Activated B cell treated with CpG ODN at 0.5 μM for 24 hours (primary cell): ENCODE data around the gene ZNF394. TPM values are rescaled to one million over a fixed set of nuclear protein-coding genes. Genes with fewer than 3 reads are reported as not detected.

Source experiments
- ATAC-seq: fragments of 200-7000 bp; cut with Tn5 transposase; one replicate; pipeline ENCODE4 v1.10.0; 2021; ENCODE audit warnings: low read depth, mild to moderate bottlenecking, moderate library complexity
- CTCF ChIA-PET: fragments of 350-600 bp; sonication (Branson Sonifier 250); formaldehyde crosslinking; loops from one replicate; lab custom pipeline; 2021; ENCODE audit warnings: antibody characterized with exemption; lab: Charles Lee
- POLR2A ChIA-PET: fragments of 350-600 bp; sonication (Branson Sonifier 250); formaldehyde crosslinking; loops from one replicate; lab custom pipeline; 2021; ENCODE audit warnings: antibody characterized with exemption; lab: Charles Lee
- DNase-seq: peaks from one replicate; pipeline ENCODE4 v3.0.0; 2022
- H3K27ac Mint-ChIP-seq: one replicate; pipeline ENCODE4 v1.8.0; 2020; ENCODE audit warnings: mixed read lengths
- H3K27me3 Mint-ChIP-seq: one replicate; pipeline ENCODE4 v1.8.0; 2021; ENCODE audit warnings: mixed read lengths
- H3K36me3 Mint-ChIP-seq: one replicate; pipeline ENCODE4 v1.8.0; 2021; ENCODE audit warnings: low read depth, mixed read lengths
- H3K4me1 Mint-ChIP-seq: one replicate; pipeline ENCODE4 v1.8.0; 2021; ENCODE audit warnings: mixed read lengths
- H3K4me3 Mint-ChIP-seq: one replicate; pipeline ENCODE4 v1.8.0; 2020; ENCODE audit warnings: mild to moderate bottlenecking, mixed read lengths
- H3K9me3 Mint-ChIP-seq: one replicate; pipeline ENCODE4 v1.8.0; 2020; ENCODE audit warnings: mixed read lengths
- intact Hi-C: fragments of 100-400 bp; cut with micrococcal nuclease; formaldehyde crosslinking; loops from one replicate; pipeline ENCODE4 v1.15.1; 2024
- total RNA-seq: library from RNA; stranded (reverse); gene quantifications from 2 replicates; pipeline ENCODE4 v1.2.3, GENCODE V29; 2022
- TF ChIP-seq, protein P1 (sequence below): fragments of 200-600 bp; IDR thresholded peaks from one replicate; pipeline ENCODE4 v1.8.0; 2022; ENCODE audit warnings: antibody characterized with exemption, mild to moderate bottlenecking

The ZNF394 gene
- total RNA-seq, 1 donor from 2014 or later, result 61.7 TPM

DNA sequence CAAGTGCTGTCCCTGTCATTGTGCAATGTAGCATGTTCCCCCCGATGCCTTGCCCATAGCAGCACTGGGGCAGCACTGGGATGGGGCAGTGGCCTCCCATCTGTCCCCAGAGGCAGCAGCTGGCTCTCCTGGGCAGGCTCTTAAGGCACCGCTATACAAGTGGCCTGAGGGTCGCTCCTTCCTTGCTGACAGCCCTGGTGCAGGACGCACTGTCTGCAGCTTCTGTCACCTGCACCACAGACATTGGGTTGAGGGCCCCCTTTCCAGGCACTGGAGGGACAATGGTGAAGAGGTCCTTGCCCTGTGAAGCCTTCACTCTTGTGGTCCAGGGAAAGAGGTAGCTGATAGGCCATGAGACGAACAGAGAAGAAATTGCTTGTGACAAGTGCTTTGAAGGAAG lies 50.8 kb downstream of the ZNF394 start:
- Mint-ChIP-seq H3K4me3 (no peak overlapping the region), H3K9me3 (no peaks in the 10 kb centered on the region), H3K27me3 (no peaks in the 10 kb centered on the region), H3K27ac (no peak overlapping the region), H3K4me1 (peaks cover 5% of the 10 kb centered on the region), H3K36me3 (peaks cover 80% of the 10 kb centered on the region)
- intact Hi-C loops, result no loop called here
- CTCF ChIA-PET, result interaction anchor here (0.9 kb wide), 1 partner anchor 85 kb away, joined by 3 read pairs; no protein-coding TSS in a partner anchor
- TF ChIP-seq, protein P1, sequence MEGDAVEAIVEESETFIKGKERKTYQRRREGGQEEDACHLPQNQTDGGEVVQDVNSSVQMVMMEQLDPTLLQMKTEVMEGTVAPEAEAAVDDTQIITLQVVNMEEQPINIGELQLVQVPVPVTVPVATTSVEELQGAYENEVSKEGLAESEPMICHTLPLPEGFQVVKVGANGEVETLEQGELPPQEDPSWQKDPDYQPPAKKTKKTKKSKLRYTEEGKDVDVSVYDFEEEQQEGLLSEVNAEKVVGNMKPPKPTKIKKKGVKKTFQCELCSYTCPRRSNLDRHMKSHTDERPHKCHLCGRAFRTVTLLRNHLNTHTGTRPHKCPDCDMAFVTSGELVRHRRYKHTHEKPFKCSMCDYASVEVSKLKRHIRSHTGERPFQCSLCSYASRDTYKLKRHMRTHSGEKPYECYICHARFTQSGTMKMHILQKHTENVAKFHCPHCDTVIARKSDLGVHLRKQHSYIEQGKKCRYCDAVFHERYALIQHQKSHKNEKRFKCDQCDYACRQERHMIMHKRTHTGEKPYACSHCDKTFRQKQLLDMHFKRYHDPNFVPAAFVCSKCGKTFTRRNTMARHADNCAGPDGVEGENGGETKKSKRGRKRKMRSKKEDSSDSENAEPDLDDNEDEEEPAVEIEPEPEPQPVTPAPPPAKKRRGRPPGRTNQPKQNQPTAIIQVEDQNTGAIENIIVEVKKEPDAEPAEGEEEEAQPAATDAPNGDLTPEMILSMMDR, result no peak
- no peak for DNase-seq
- no peak for ATAC-seq
- POLR2A ChIA-PET, result interaction anchor here (0.5 to 0.7 kb wide), 2 partner anchors 15 to 22 kb away, joined by 3 read pairs; no protein-coding TSS in a partner anchor

DNA sequence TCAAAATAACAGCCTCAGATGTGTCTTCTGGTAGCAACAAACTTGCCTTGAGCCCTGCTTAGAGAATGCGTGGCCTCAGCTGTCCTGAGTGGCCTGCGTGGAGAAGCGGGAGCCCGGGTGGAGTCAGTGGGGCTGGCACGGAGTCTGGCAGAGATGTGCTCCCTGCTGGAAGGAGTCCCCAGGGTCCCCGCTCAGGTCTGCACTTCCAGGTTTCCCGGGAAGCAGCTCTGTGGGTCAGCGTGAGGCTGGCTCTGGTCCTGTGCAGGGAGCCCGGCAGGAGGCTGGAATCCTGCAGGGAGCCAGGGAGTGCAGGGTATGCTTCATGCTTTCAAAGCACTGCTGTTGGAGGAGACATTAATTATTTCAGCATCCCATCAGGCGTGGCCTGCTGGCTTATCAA lies 51.2 kb downstream of the ZNF394 start:
- TF ChIP-seq, protein P1, result no peak
- Mint-ChIP-seq H3K9me3 (no peaks in the 10 kb centered on the region), H3K36me3 (peaks cover 79% of the 10 kb centered on the region), H3K27me3 (no peaks in the 10 kb centered on the region), H3K4me3 (no peak overlapping the region), H3K4me1 (peaks cover 7% of the 10 kb centered on the region), H3K27ac (no peak overlapping the region)
- ATAC-seq (no peak), DNase-seq (no peak)
- ChIA-PET CTCF (no interaction called here), POLR2A (interaction anchor here (0.5 kb wide), 1 partner anchor 23 kb away, joined by 3 read pairs; no protein-coding TSS in a partner anchor)
- intact Hi-C loops, result no loop called here

DNA sequence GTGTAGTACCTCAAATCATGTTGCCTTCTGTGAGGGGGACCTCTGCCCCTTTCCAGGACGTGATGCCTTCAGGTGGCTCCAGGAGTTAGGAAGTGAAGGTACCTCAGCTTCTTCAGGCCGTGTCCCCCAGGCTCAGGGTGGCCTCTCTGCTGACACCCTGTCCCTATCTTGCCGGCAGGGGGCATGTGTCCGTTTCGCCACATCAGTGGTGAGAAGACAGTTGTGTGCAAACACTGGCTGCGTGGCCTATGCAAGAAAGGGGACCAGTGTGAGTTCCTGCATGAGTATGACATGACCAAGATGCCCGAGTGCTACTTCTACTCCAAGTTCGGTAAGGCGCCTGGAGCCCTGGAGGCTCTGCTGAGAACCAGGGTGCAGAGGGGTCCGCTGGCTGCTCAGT lies 52.1 kb downstream of the ZNF394 start:
- ATAC-seq, result no peak
- no peak for DNase-seq
- TF ChIP-seq, protein P1, result no peak
- ChIA-PET CTCF (no interaction called here), POLR2A (interaction anchor here (0.7 kb wide), 1 partner anchor 39 kb away, joined by 8 read pairs; the partner anchor contains the start of genes BUD31 and PDAP1)
- intact Hi-C loops, result no loop called here
- H3K4me1 Mint-ChIP-seq, result peaks cover 11% of the 10 kb centered on the region
- H3K27me3 Mint-ChIP-seq, result no peaks in the 10 kb centered on the region
- H3K36me3 Mint-ChIP-seq, result peaks cover 76% of the 10 kb centered on the region
- H3K27ac Mint-ChIP-seq, result no peak overlapping the region
- no peaks in the 10 kb centered on the region for H3K9me3 Mint-ChIP-seq
- H3K4me3 Mint-ChIP-seq, result no peak overlapping the region

DNA sequence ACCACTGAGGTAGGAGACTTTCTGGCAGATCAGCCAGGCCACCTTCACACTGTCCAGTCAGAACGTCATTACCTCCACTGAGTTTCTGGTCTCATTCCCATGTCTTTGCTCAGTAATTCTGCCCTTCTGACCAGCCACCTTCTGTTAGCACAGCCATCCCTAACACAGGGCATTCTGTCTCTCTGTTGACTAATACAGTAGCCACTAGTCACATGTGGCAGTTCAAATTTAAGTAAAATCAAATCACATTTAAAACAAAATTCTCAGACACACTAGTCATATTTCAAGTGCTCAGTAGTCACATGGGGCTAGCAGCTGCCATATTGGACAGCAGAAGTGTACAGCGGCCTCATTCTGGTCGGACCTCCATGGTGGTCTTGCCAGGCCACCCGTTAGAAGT lies 54.0 kb downstream of the ZNF394 start:
- intact Hi-C loops, result no loop called here
- TF ChIP-seq, protein P1, result no peak
- no peak for DNase-seq
- Mint-ChIP-seq H3K36me3 (peaks cover 64% of the 10 kb centered on the region), H3K4me3 (no peak overlapping the region), H3K4me1 (peaks cover 18% of the 10 kb centered on the region), H3K27ac (no peak overlapping the region), H3K27me3 (no peaks in the 10 kb centered on the region), H3K9me3 (no peaks in the 10 kb centered on the region)
- POLR2A ChIA-PET, result interaction anchor here (0.9 kb wide), 1 partner anchor 112 kb away, joined by 3 read pairs; the partner anchor contains the start of gene ZNF655
- ATAC-seq, result no peak
- CTCF ChIA-PET, result no interaction called here

Other genes with a start within 250 kb of the ZNF394 start
- gene MYH16, start 227.4 kb downstream of the ZNF394 start, total RNA-seq, result not detected in 2 replicates
- gene ARPC1A, start 174.4 kb downstream of the ZNF394 start, total RNA-seq, result 47.3 and 51.6 TPM in 2 replicates
- 300 and 312 TPM in 2 replicates for gene ARPC1B, start 125.6 kb downstream of the ZNF394 start, total RNA-seq
- gene PDAP1, start 91.7 kb downstream of the ZNF394 start, total RNA-seq, result 105 and 134 TPM in 2 replicates
- gene BUD31, start 91.3 kb downstream of the ZNF394 start, total RNA-seq, result 93.7 and 113 TPM in 2 replicates
- 8.4 and 13.4 TPM in 2 replicates for gene PTCD1, start 61.5 kb downstream of the ZNF394 start, total RNA-seq
- gene CPSF4, start 61.3 kb downstream of the ZNF394 start, total RNA-seq, result 46.2 and 60.9 TPM in 2 replicates
- gene ATP5MF, start 34.1 kb downstream of the ZNF394 start, total RNA-seq, result 248 and 334 TPM in 2 replicates
- 24.5 and 38.3 TPM in 2 replicates for gene ZNF789, start 27.4 kb downstream of the ZNF394 start, total RNA-seq
- 9.5 and 10.3 TPM in 2 replicates for gene ZKSCAN5, start 4.4 kb upstream of the ZNF394 start, total RNA-seq
- 9.2 and 9.3 TPM in 2 replicates for gene FAM200A, start 51.8 kb upstream of the ZNF394 start, total RNA-seq
- 98.5 and 116 TPM in 2 replicates for gene ZNF655, start 58.4 kb upstream of the ZNF394 start, total RNA-seq
- 0.53 and 1.5 TPM in 2 replicates for gene TMEM225B, start 98.0 kb upstream of the ZNF394 start, total RNA-seq
- gene ZSCAN25, start 116.7 kb upstream of the ZNF394 start, total RNA-seq, result 28.5 and 33.4 TPM in 2 replicates
- gene CYP3A5, start 179.7 kb upstream of the ZNF394 start, total RNA-seq, result not detected in 2 replicates
- not detected in 2 replicates for gene CYP3A7, start 234.9 kb upstream of the ZNF394 start, total RNA-seq